Stimulated activated CD4-positive, alpha-beta T cell treated with anti-CD3 and anti-CD28 coated beads, Interleukin-4, amount 100 ng/mL, for 48 hours (primary cell): ENCODE data around the gene KRTAP10-4.
"Not testable (repeated sequence)": the region's sequence is repeated elsewhere in the genome, so short reads cannot be mapped to it uniquely, and the experiment has no call there.

ENCODE experiments used
- DNase-seq, 2 donors: peaks; one replicate each; pipeline ENCODE4 v3.0.0-alpha.2; 2020; ENCODE audit warnings: low read depth in 2 of 2

Gene KRTAP10-4

GRCh38 chr21:44534688-44535087, 38.8 kb upstream of the KRTAP10-4 start:
- no peak for DNase-seq

- no peak for DNase-seq
Measured at GRCh38 chr21:44535963-44536362, 37.6 kb upstream of the KRTAP10-4 start.

GRCh38 chr21:44537930-44538911, 35.3 kb upstream of the KRTAP10-4 start:
- DNase-seq, result no peak

- DNase-seq, result no peak
Measured at GRCh38 chr21:44539046-44539445, 34.5 kb upstream of the KRTAP10-4 start.

- DNase-seq, result no peak
Measured at GRCh38 chr21:44539991-44540666, 33.4 kb upstream of the KRTAP10-4 start, which contains the start of gene KRTAP10-1. KRTAP10-1 (minus strand) TSS chr21:44540195; CDS start chr21:44540150, 45 bp downstream.

GRCh38 chr21:44540741-44541288, 32.7 kb upstream of the KRTAP10-4 start:
- DNase-seq, result no peak

- DNase-seq, result no peak
Measured at GRCh38 chr21:44542716-44543115, 30.8 kb upstream of the KRTAP10-4 start.

GRCh38 chr21:44544566-44544965, 29.0 kb upstream of the KRTAP10-4 start:
- DNase-seq, result no peak

GRCh38 chr21:44547656-44548331, 25.7 kb upstream of the KRTAP10-4 start:
- DNase-seq, result no peak

- DNase-seq, result no peak
Measured at GRCh38 chr21:44548381-44548780, 25.1 kb upstream of the KRTAP10-4 start.

- no peak for DNase-seq
Measured at GRCh38 chr21:44548922-44549321, 24.6 kb upstream of the KRTAP10-4 start.

GRCh38 chr21:44549525-44550211, 23.9 kb upstream of the KRTAP10-4 start:
- DNase-seq, result no peak

- DNase-seq, result not testable (repeated sequence)
Measured at GRCh38 chr21:44550285-44550684, 23.2 kb upstream of the KRTAP10-4 start.

GRCh38 chr21:44550807-44551206, 22.7 kb upstream of the KRTAP10-4 start:
- DNase-seq, result no peak

- no peak for DNase-seq
Measured at GRCh38 chr21:44551340-44551961, 22.1 kb upstream of the KRTAP10-4 start, which contains the start of gene KRTAP10-2. KRTAP10-2 (minus strand) TSS chr21:44551505; CDS start chr21:44551458, 47 bp downstream.

GRCh38 chr21:44552136-44552535, 21.4 kb upstream of the KRTAP10-4 start:
- DNase-seq, result no peak

GRCh38 chr21:44552681-44553080, 20.8 kb upstream of the KRTAP10-4 start:
- DNase-seq, result no peak

GRCh38 chr21:44555200-44555875, 18.2 kb upstream of the KRTAP10-4 start:
- DNase-seq, result no peak

- no peak for DNase-seq
Measured at GRCh38 chr21:44556879-44557278, 16.6 kb upstream of the KRTAP10-4 start.
